Bronchial epithelial cell (primary cell): ENCODE data around the gene C4BPB. TPM values are rescaled to one million over a fixed set of nuclear protein-coding genes. Genes with fewer than 3 reads are reported as not detected.
A peak's percentile ranks its signal among the peaks of the same experiment; 100 is the strongest.

ENCODE experiments used
- DNase-seq: peaks from one replicate; pipeline ENCODE4 v3.0.0-alpha.2; 2010; ENCODE audit warnings: low read depth
- FAIRE-seq: peaks from 2 replicates; lab custom pipeline; 2011; peaks lifted over from hg19 to GRCh38; lab: Jason Lieb, UNC
- H3K27me3 ChIP-seq: 2 replicates; pipeline ENCODE4 v1.5.1; 2011; ENCODE audit warnings: low read length; ENCODE audit not compliant: control insufficient read depth, insufficient read depth
- H3K36me3 ChIP-seq: 2 replicates; pipeline ENCODE4 v1.5.1; 2011; ENCODE audit warnings: low read length; ENCODE audit not compliant: control insufficient read depth, insufficient read depth
- H3K4me3 ChIP-seq: 2 replicates; pipeline ENCODE4 v1.5.1; 2011; ENCODE audit warnings: mild to moderate bottlenecking, low read depth, low read length, control low read depth
- CTCF ChIP-seq: IDR thresholded peaks from 2 replicates; pipeline ENCODE4 v1.5.1; 2011; ENCODE audit warnings: mild to moderate bottlenecking, moderate library complexity, low read length, control low read depth, inconsistent platforms; ENCODE audit not compliant: insufficient read depth, severe bottlenecking
- total RNA-seq: library from RNA; depleted of rRNA; stranded (reverse); fragments of >200 nt; gene quantifications from 2 replicates; pipeline ENCODE4 v1.2.1, GENCODE V29; 2014

The C4BPB gene
- total RNA-seq, 1 donor from 2014 or later: not detected

- no peaks in the 10 kb centered on the region for H3K27me3 ChIP-seq
- DNase-seq (no peak), FAIRE-seq (no peak)
- H3K4me3 ChIP-seq: no peak overlapping the region
- TF ChIP-seq CTCF: no peak
- H3K36me3 ChIP-seq: no peaks in the 10 kb centered on the region
Observed at GRCh38 chr1:207077012-207077411, 11.6 kb upstream of the C4BPB start.

GRCh38 chr1:207077470-207078377, 10.9 kb upstream of the C4BPB start:
- DNase-seq (peak; percentile 84), FAIRE-seq (no peak)
- H3K4me3 ChIP-seq: no peak overlapping the region
- peak; percentile 83 for TF ChIP-seq CTCF
- no peaks in the 10 kb centered on the region for H3K27me3 ChIP-seq
- H3K36me3 ChIP-seq: no peaks in the 10 kb centered on the region

GRCh38 chr1:207078578-207079132, 10.0 kb upstream of the C4BPB start:
- DNase-seq: no peak
- TF ChIP-seq CTCF: no peak
- no peaks in the 10 kb centered on the region for H3K27me3 ChIP-seq
- no peaks in the 10 kb centered on the region for H3K36me3 ChIP-seq
- no peak overlapping the region for H3K4me3 ChIP-seq
- FAIRE-seq: no peak

GRCh38 chr1:207079706-207080241, 8.9 kb upstream of the C4BPB start:
- no peaks in the 10 kb centered on the region for H3K36me3 ChIP-seq
- no peaks in the 10 kb centered on the region for H3K27me3 ChIP-seq
- FAIRE-seq (no peak), DNase-seq (no peak)
- TF ChIP-seq CTCF: no peak
- H3K4me3 ChIP-seq: no peak overlapping the region

- Histone ChIP-seq H3K4me3 (no peak overlapping the region), H3K27me3 (no peaks in the 10 kb centered on the region), H3K36me3 (no peaks in the 10 kb centered on the region)
- TF ChIP-seq CTCF: no peak
- FAIRE-seq (no peak), DNase-seq (peak; percentile 6)
Observed at GRCh38 chr1:207081088-207081487, 7.6 kb upstream of the C4BPB start.
